ENCODE data around the gene RER1.
A peak's percentile ranks its signal among the peaks of the same experiment; 100 is the strongest.

Gene RER1

GRCh38 chr1:2346691-2347408 lies 44.8 kb upstream of the RER1 start:
- no peak for DNase-seq (ENCODE audit: low read depth, low spot score)
- H3K9ac ChIP-seq (ENCODE audit: insufficient read length, low read depth) = no peak overlapping the region
- no peaks in the 10 kb centered on the region for H3K36me3 ChIP-seq (ENCODE audit: insufficient read depth, insufficient read length, low read length)
- H3K27me3 ChIP-seq (ENCODE audit: insufficient read depth, insufficient read length) = no peaks in the 10 kb centered on the region
- TF ChIP-seq SUZ12 (IDR thresholded peaks at IDR 0.05; ENCODE audit: extremely low read depth, insufficient read depth, insufficient read length) (no peak), YY1 (IDR thresholded peaks at IDR 0.05; ENCODE audit: insufficient read depth, insufficient read length) (no peak), ZNF274 (IDR thresholded peaks at IDR 0.05; ENCODE audit: low read depth, low read length) (no peak)
- H3K9me3 ChIP-seq (ENCODE audit: insufficient read depth, low read length) = no peaks in the 10 kb centered on the region
- H3K4me1 ChIP-seq (ENCODE audit: insufficient read depth, insufficient read length) = peaks cover 6% of the 10 kb centered on the region
- H3K4me3 ChIP-seq (ENCODE audit: insufficient read length, low read depth) = no peak overlapping the region

- no peak overlapping the region for H3K4me3 ChIP-seq (ENCODE audit: insufficient read length, low read depth)
- peaks cover 6% of the 10 kb centered on the region for H3K4me1 ChIP-seq (ENCODE audit: insufficient read depth, insufficient read length)
- DNase-seq (ENCODE audit: low read depth, low spot score) = no peak
- no peak overlapping the region for H3K9ac ChIP-seq (ENCODE audit: insufficient read length, low read depth)
- H3K27me3 ChIP-seq (ENCODE audit: insufficient read depth, insufficient read length) = no peaks in the 10 kb centered on the region
- H3K36me3 ChIP-seq (ENCODE audit: insufficient read depth, insufficient read length, low read length) = no peaks in the 10 kb centered on the region
- no peaks in the 10 kb centered on the region for H3K9me3 ChIP-seq (ENCODE audit: insufficient read depth, low read length)
- no peak for TF ChIP-seq ZNF274 (IDR thresholded peaks at IDR 0.05; ENCODE audit: low read depth, low read length)
Observed at GRCh38 chr1:2347409-2347785, 44.2 kb upstream of the RER1 start.

GRCh38 chr1:2347896-2348295 lies 43.7 kb upstream of the RER1 start:
- no peak for DNase-seq (ENCODE audit: low read depth, low spot score)
- Histone ChIP-seq H3K4me3 (ENCODE audit: insufficient read length, low read depth) (no peak overlapping the region), H3K9me3 (ENCODE audit: insufficient read depth, low read length) (no peaks in the 10 kb centered on the region), H3K4me1 (ENCODE audit: insufficient read depth, insufficient read length) (peaks cover 6% of the 10 kb centered on the region), H3K36me3 (ENCODE audit: insufficient read depth, insufficient read length, low read length) (no peaks in the 10 kb centered on the region), H3K27me3 (ENCODE audit: insufficient read depth, insufficient read length) (no peaks in the 10 kb centered on the region), H3K9ac (ENCODE audit: insufficient read length, low read depth) (no peak overlapping the region)
- TF ChIP-seq SUZ12 (IDR thresholded peaks at IDR 0.05; ENCODE audit: extremely low read depth, insufficient read depth, insufficient read length) = no peak
- no peak for TF ChIP-seq YY1 (IDR thresholded peaks at IDR 0.05; ENCODE audit: insufficient read depth, insufficient read length)
- no peak for TF ChIP-seq ZNF274 (IDR thresholded peaks at IDR 0.05; ENCODE audit: low read depth, low read length)

- no peak for DNase-seq (ENCODE audit: low read depth, low spot score)
- Histone ChIP-seq H3K4me3 (ENCODE audit: insufficient read length, low read depth) (no peak overlapping the region), H3K36me3 (ENCODE audit: insufficient read depth, insufficient read length, low read length) (no peaks in the 10 kb centered on the region), H3K9ac (ENCODE audit: insufficient read length, low read depth) (peak overlapping the region; percentile 4), H3K9me3 (ENCODE audit: insufficient read depth, low read length) (no peaks in the 10 kb centered on the region), H3K27me3 (ENCODE audit: insufficient read depth, insufficient read length) (no peaks in the 10 kb centered on the region), H3K4me1 (ENCODE audit: insufficient read depth, insufficient read length) (peaks cover 6% of the 10 kb centered on the region)
- TF ChIP-seq YY1 (IDR thresholded peaks at IDR 0.05; ENCODE audit: insufficient read depth, insufficient read length) (no peak), ZNF274 (IDR thresholded peaks at IDR 0.05; ENCODE audit: low read depth, low read length) (no peak), SUZ12 (IDR thresholded peaks at IDR 0.05; ENCODE audit: extremely low read depth, insufficient read depth, insufficient read length) (no peak)
Observed at GRCh38 chr1:2348346-2349325, 43.0 kb upstream of the RER1 start.

- Histone ChIP-seq H3K4me3 (ENCODE audit: insufficient read length, low read depth) (no peak overlapping the region), H3K27me3 (ENCODE audit: insufficient read depth, insufficient read length) (no peaks in the 10 kb centered on the region), H3K36me3 (ENCODE audit: insufficient read depth, insufficient read length, low read length) (no peaks in the 10 kb centered on the region), H3K9ac (ENCODE audit: insufficient read length, low read depth) (no peak overlapping the region), H3K9me3 (ENCODE audit: insufficient read depth, low read length) (no peaks in the 10 kb centered on the region), H3K4me1 (ENCODE audit: insufficient read depth, insufficient read length) (peaks cover 3% of the 10 kb centered on the region)
- TF ChIP-seq SUZ12 (IDR thresholded peaks at IDR 0.05; ENCODE audit: extremely low read depth, insufficient read depth, insufficient read length) = no peak
- no peak for TF ChIP-seq ZNF274 (IDR thresholded peaks at IDR 0.05; ENCODE audit: low read depth, low read length)
- no peak for DNase-seq (ENCODE audit: low read depth, low spot score)
Observed at GRCh38 chr1:2349806-2350205, 41.8 kb upstream of the RER1 start.

GRCh38 chr1:2350501-2350900 lies 41.1 kb upstream of the RER1 start:
- no peaks in the 10 kb centered on the region for H3K27me3 ChIP-seq (ENCODE audit: insufficient read depth, insufficient read length)
- no peak overlapping the region for H3K4me3 ChIP-seq (ENCODE audit: insufficient read length, low read depth)
- H3K9me3 ChIP-seq (ENCODE audit: insufficient read depth, low read length) = no peaks in the 10 kb centered on the region

More at GRCh38 chr1:2350501-2350900, 41.1 kb upstream of the RER1 start:
- TF ChIP-seq YY1 (IDR thresholded peaks at IDR 0.05; ENCODE audit: insufficient read depth, insufficient read length) (no peak), SUZ12 (IDR thresholded peaks at IDR 0.05; ENCODE audit: extremely low read depth, insufficient read depth, insufficient read length) (no peak), ZNF274 (IDR thresholded peaks at IDR 0.05; ENCODE audit: low read depth, low read length) (no peak)
- DNase-seq (ENCODE audit: low read depth, low spot score) = no peak
- H3K9ac ChIP-seq (ENCODE audit: insufficient read length, low read depth) = no peak overlapping the region
- H3K4me1 ChIP-seq (ENCODE audit: insufficient read depth, insufficient read length) = peaks cover 4% of the 10 kb centered on the region
- H3K36me3 ChIP-seq (ENCODE audit: insufficient read depth, insufficient read length, low read length) = no peaks in the 10 kb centered on the region

Measured in NT2/D1 (cell line).